Mesenchymal stem cell (in vitro differentiated cells and primary cell): ENCODE results near the gene MBNL2.
"Not testable (repeated sequence)": the region's sequence is repeated elsewhere in the genome, so short reads cannot be mapped to it uniquely, and the experiment has no call there.

Experiments
- DNase-seq: peaks from one replicate; pipeline ENCODE4 v3.0.0-alpha.2; 2013
- H2AFZ ChIP-seq: one replicate; pipeline ENCODE4 v1.6.1; 2013; ENCODE audit warnings: low read depth, mild to moderate bottlenecking, control low read depth, inconsistent platforms, low read length, moderate library complexity
- H2AK5ac ChIP-seq: 2 replicates; pipeline ENCODE4 v1.6.1; 2013; ENCODE audit warnings: low read length, moderate library complexity, mild to moderate bottlenecking, inconsistent platforms; ENCODE audit not compliant: severe bottlenecking
- H2BK120ac ChIP-seq: one replicate; pipeline ENCODE4 v1.6.1; 2013; ENCODE audit warnings: low read depth, mild to moderate bottlenecking, inconsistent platforms, low read length, moderate library complexity
- H2BK12ac ChIP-seq, 2 experiments: one replicate each; pipeline ENCODE4 v1.6.1; 2013; ENCODE audit warnings: inconsistent platforms in 2 of 2, low read length in 2 of 2, mild to moderate bottlenecking in 2 of 2, moderate library complexity in 2 of 2, control low read depth in 1 of 2
- H2BK15ac ChIP-seq: one replicate; pipeline ENCODE4 v1.6.1; 2013; ENCODE audit warnings: mild to moderate bottlenecking, low read depth, inconsistent platforms; ENCODE audit not compliant: poor library complexity, severe bottlenecking
- H2BK5ac ChIP-seq: 2 replicates; pipeline ENCODE4 v1.6.1; 2013; ENCODE audit warnings: low read depth, mild to moderate bottlenecking, low read length, control low read depth, inconsistent platforms; ENCODE audit not compliant: poor library complexity, severe bottlenecking
- H3K14ac ChIP-seq, 2 experiments: one replicate each; pipeline ENCODE4 v1.6.1; 2013; ENCODE audit warnings: inconsistent platforms in 2 of 2, low read length in 2 of 2, control low read depth in 1 of 2, mild to moderate bottlenecking in 1 of 2, moderate library complexity in 1 of 2
- H3K18ac ChIP-seq, 2 experiments: one replicate each; pipeline ENCODE4 v1.6.1; 2013; ENCODE audit warnings: inconsistent platforms in 2 of 2, low read length in 2 of 2, control low read depth in 1 of 2, low read depth in 1 of 2, mild to moderate bottlenecking in 1 of 2
- H3K23ac ChIP-seq, 2 experiments: one replicate each; pipeline ENCODE4 v1.6.1; 2013; ENCODE audit warnings: inconsistent platforms in 2 of 2, low read length in 2 of 2, mild to moderate bottlenecking in 2 of 2, moderate library complexity in 2 of 2, control low read depth in 1 of 2
- H3K27ac ChIP-seq: 2 replicates; pipeline ENCODE4 v1.5.1; 2013; ENCODE audit warnings: mild to moderate bottlenecking, moderate library complexity, low read length, control low read depth, inconsistent platforms; ENCODE audit not compliant: poor library complexity, severe bottlenecking
- H3K27me3 ChIP-seq, 2 experiments: 2 replicates each; pipeline versions ENCODE4 v1.6.1 to v1.7.0; 2013; ENCODE audit warnings: low read length in 2 of 2, mild to moderate bottlenecking in 2 of 2, moderate library complexity in 2 of 2, control low read depth in 1 of 2, inconsistent platforms in 1 of 2; ENCODE audit not compliant: control insufficient read depth in 1 of 2, insufficient read depth in 1 of 2
- H3K36me3 ChIP-seq, 2 experiments: 2 replicates each; pipeline versions ENCODE4 v1.6.1 to v1.7.0; 2013; ENCODE audit warnings: low read length in 2 of 2, control low read depth in 1 of 2, inconsistent platforms in 1 of 2, low read depth in 1 of 2, mild to moderate bottlenecking in 1 of 2; ENCODE audit not compliant: insufficient read depth in 2 of 2, control insufficient read depth in 1 of 2
- H3K4ac ChIP-seq, 2 experiments: one replicate each; pipeline ENCODE4 v1.6.1; 2013; ENCODE audit warnings: inconsistent platforms in 2 of 2, low read length in 2 of 2, mild to moderate bottlenecking in 2 of 2, moderate library complexity in 2 of 2, control low read depth in 1 of 2, low read depth in 1 of 2
- H3K4me1 ChIP-seq: 2 replicates; pipeline ENCODE4 v1.6.1; 2013; ENCODE audit warnings: low read depth, low read length, control low read depth; ENCODE audit not compliant: control insufficient read depth, insufficient read depth
- H3K4me2 ChIP-seq: 2 replicates; pipeline ENCODE4 v1.6.1; 2013; ENCODE audit warnings: low read length, mild to moderate bottlenecking, inconsistent platforms; ENCODE audit not compliant: poor library complexity, severe bottlenecking
- H3K4me3 ChIP-seq, 2 experiments: 2 replicates each; pipeline versions ENCODE4 v1.5.1 to v1.7.0; 2013; ENCODE audit warnings: low read length in 2 of 2, mild to moderate bottlenecking in 2 of 2, control low read depth in 1 of 2, low read depth in 1 of 2; ENCODE audit not compliant: insufficient read depth in 1 of 2
- H3K79me1 ChIP-seq: replicated peaks from 2 replicates; pipeline ENCODE4 v1.6.1; 2013; ENCODE audit warnings: mild to moderate bottlenecking, control low read depth, low read length, inconsistent platforms; ENCODE audit not compliant: poor library complexity, severe bottlenecking
- H3K9ac ChIP-seq: 2 replicates; pipeline ENCODE4 v1.7.0; 2013; ENCODE audit warnings: mild to moderate bottlenecking, low read length, moderate library complexity
- H3K9me3 ChIP-seq: 2 replicates; pipeline ENCODE4 v1.7.0; 2013; ENCODE audit warnings: mild to moderate bottlenecking, low read length; ENCODE audit not compliant: control insufficient read depth
- H4K8ac ChIP-seq: one replicate; pipeline ENCODE4 v1.6.1; 2013; ENCODE audit warnings: inconsistent platforms, mild to moderate bottlenecking, low read length, moderate library complexity
- H4K91ac ChIP-seq: one replicate; pipeline ENCODE4 v1.6.1; 2013; ENCODE audit warnings: mild to moderate bottlenecking, low read length, inconsistent platforms
- WGBS: methylation state at CpG from one replicate; pipeline ENCODE4 v1.1.7; 2013; ENCODE audit warnings: mixed read lengths; 5-methylcytosine and 5-hydroxymethylcytosine counted together

The MBNL2 gene

GRCh38 chr13:97205982-97206381 lies 16.2 kb upstream of the MBNL2 start:
- Histone ChIP-seq H3K18ac (no peak overlapping the region), H2BK5ac (no peak overlapping the region), H3K4me2 (no peak overlapping the region), H2BK120ac (no peak overlapping the region), H2BK15ac (no peak overlapping the region), H3K4ac (no peak overlapping the region), H3K4me1 (no peaks in the 10 kb centered on the region), H4K91ac (no peak overlapping the region), H3K9me3 (no peaks in the 10 kb centered on the region), H3K14ac (no peak overlapping the region), H2BK12ac (no peak overlapping the region), H3K23ac (no peak overlapping the region), H4K8ac (no peak overlapping the region), H3K4me3 (no peak overlapping the region), H3K9ac (peak overlapping the region; percentile 67), H2AK5ac (no peak overlapping the region), H3K27me3 (no peaks in the 10 kb centered on the region), H3K27ac (no peak overlapping the region), H3K79me1 (no peaks in the 10 kb centered on the region), H3K36me3 (no peaks in the 10 kb centered on the region), H2AFZ (no peak overlapping the region)
- DNase-seq: peak; percentile 49
- WGBS: 28% methylated on average over 2 of the region's 3 CpGs

GRCh38 chr13:97207252-97207651 lies 14.9 kb upstream of the MBNL2 start:
- not testable (repeated sequence) for H3K4me1 ChIP-seq, H4K8ac ChIP-seq, H3K27me3 ChIP-seq, H2AK5ac ChIP-seq, H3K79me1 ChIP-seq, H3K14ac ChIP-seq, H2AFZ ChIP-seq, H3K4ac ChIP-seq, H2BK12ac ChIP-seq, H2BK15ac ChIP-seq, H3K4me2 ChIP-seq, H4K91ac ChIP-seq, H3K27ac ChIP-seq, H2BK120ac ChIP-seq, H3K23ac ChIP-seq, H3K9me3 ChIP-seq, H3K9ac ChIP-seq, H3K36me3 ChIP-seq, H3K4me3 ChIP-seq, H2BK5ac ChIP-seq, DNase-seq, H3K18ac ChIP-seq
- 95% methylated on average over 3 of the region's 3 CpGs for whole genome bisulfite sequencing

- H3K9ac ChIP-seq: no peak overlapping the region
- no peak overlapping the region for H3K4me2 ChIP-seq
- no peak overlapping the region for H2AFZ ChIP-seq
- no peak overlapping the region for H2BK12ac ChIP-seq
- H3K36me3 ChIP-seq: no peaks in the 10 kb centered on the region
- H4K91ac ChIP-seq: no peak overlapping the region
- no peak overlapping the region for H3K27ac ChIP-seq
- H3K27me3 ChIP-seq: no peaks in the 10 kb centered on the region
- no peak overlapping the region for H3K14ac ChIP-seq
- no peaks in the 10 kb centered on the region for H3K79me1 ChIP-seq
- no peak overlapping the region for H3K4me3 ChIP-seq
- H2BK120ac ChIP-seq: no peak overlapping the region
- no peak overlapping the region for H3K4ac ChIP-seq
- no peak overlapping the region for H2BK5ac ChIP-seq
- no peak overlapping the region for H3K18ac ChIP-seq
- H2AK5ac ChIP-seq: no peak overlapping the region
- H3K23ac ChIP-seq: no peak overlapping the region
- H4K8ac ChIP-seq: no peak overlapping the region
- no peaks in the 10 kb centered on the region for H3K9me3 ChIP-seq
- WGBS: 92% methylated on average over 1 of the region's 1 CpG
- DNase-seq: no peak
- H3K4me1 ChIP-seq: no peaks in the 10 kb centered on the region
- H2BK15ac ChIP-seq: no peak overlapping the region
Measured at GRCh38 chr13:97211300-97211699, 10.8 kb upstream of the MBNL2 start.

GRCh38 chr13:97212004-97212403 lies 10.1 kb upstream of the MBNL2 start:
- Histone ChIP-seq H2AFZ (no peak overlapping the region), H3K14ac (no peak overlapping the region), H4K8ac (no peak overlapping the region), H3K4me2 (no peak overlapping the region), H3K27me3 (no peaks in the 10 kb centered on the region), H3K36me3 (no peaks in the 10 kb centered on the region), H4K91ac (no peak overlapping the region), H3K23ac (no peak overlapping the region), H2BK5ac (no peak overlapping the region), H3K9ac (no peak overlapping the region), H2BK15ac (peak overlapping the region; percentile 44), H3K4me1 (no peaks in the 10 kb centered on the region), H2BK12ac (no peak overlapping the region), H3K27ac (no peak overlapping the region), H2BK120ac (no peak overlapping the region), H3K79me1 (no peaks in the 10 kb centered on the region), H3K9me3 (no peaks in the 10 kb centered on the region), H3K4ac (no peak overlapping the region), H2AK5ac (no peak overlapping the region), H3K18ac (peak overlapping the region in 1 of 2 experiments; percentile 34), H3K4me3 (no peak overlapping the region)
- WGBS: 91% methylated on average over 4 of the region's 4 CpGs
- no peak for DNase-seq
